GM12878 (cell line): Measurements from ENCODE around the gene NCKAP5.

ENCODE experiments used
- BHLHE40 ChIP-seq, 2 experiments: fragments of 450-650 bp in 1 of 2; IDR thresholded peaks; 2 replicates each; pipeline ENCODE4 v1.6.1; 2011 to 2017; ENCODE audit warnings: low read depth in 2 of 2, borderline replicate concordance in 1 of 2, improper control_type of control experiment in 1 of 2, low read length in 1 of 2, mild to moderate bottlenecking in 1 of 2
- CEBPB ChIP-seq, 2 experiments: fragments of 150-350 bp in 1 of 2; IDR thresholded peaks; 2 replicates each; pipeline ENCODE4 v1.6.1; 2012 to 2014; ENCODE audit warnings: low read depth in 2 of 2, low read length in 2 of 2, borderline replicate concordance in 1 of 2, inconsistent platforms in 1 of 2
- CTCF ChIP-seq, 3 experiments: IDR thresholded peaks in 2 of 3; conservative IDR thresholded peaks in 1 of 3; 2 replicates each; pipeline ENCODE4 v1.5.1; 2011; ENCODE audit warnings: low read depth in 3 of 3, low read length in 3 of 3, mild to moderate bottlenecking in 3 of 3, control low read depth in 2 of 3, moderate library complexity in 2 of 3, inconsistent platforms in 1 of 3, mixed read lengths in 1 of 3; ENCODE audit not compliant: control insufficient read depth in 2 of 3, insufficient read depth in 1 of 3; ENCODE audit errors: extremely low read depth in 1 of 3
- IRF3 ChIP-seq: fragments of 450-650 bp; IDR thresholded peaks from 2 replicates; pipeline ENCODE4 v1.6.1; 2014; ENCODE audit warnings: mild to moderate bottlenecking
- MXI1 ChIP-seq: fragments of 150-350 bp; IDR thresholded peaks from 2 replicates; pipeline ENCODE4 v1.6.1; 2011; ENCODE audit warnings: low read depth, mild to moderate bottlenecking, inconsistent platforms, low read length, improper control_type of control experiment
- MYC ChIP-seq: IDR thresholded peaks from 2 replicates; pipeline ENCODE4 v1.6.1; 2011; ENCODE audit warnings: mild to moderate bottlenecking, low read length, moderate library complexity, inconsistent platforms; ENCODE audit not compliant: insufficient read depth, insufficient replicate concordance, insufficient read length, severe bottlenecking
- POLR2A ChIP-seq: IDR thresholded peaks from 2 replicates; pipeline ENCODE4 v1.6.1; 2011; ENCODE audit warnings: low read depth, mild to moderate bottlenecking, low read length
- POLR2AphosphoS2 ChIP-seq: IDR thresholded peaks from 2 replicates; pipeline ENCODE4 v1.6.1; 2011; ENCODE audit warnings: low read depth, mild to moderate bottlenecking, low read length, improper control_type of control experiment, moderate library complexity
- RAD21 ChIP-seq: IDR thresholded peaks from 2 replicates; pipeline ENCODE4 v1.6.1; 2011; ENCODE audit warnings: mild to moderate bottlenecking, low read depth, low read length, moderate library complexity; ENCODE audit not compliant: insufficient read depth
- SMC3 ChIP-seq: IDR thresholded peaks from 2 replicates; pipeline ENCODE4 v1.6.1; 2011; ENCODE audit warnings: low read length, improper control_type of control experiment, borderline replicate concordance
- TAF1 ChIP-seq: IDR thresholded peaks from 2 replicates; pipeline ENCODE4 v1.6.1; 2011; ENCODE audit warnings: mild to moderate bottlenecking, low read depth, low read length, borderline replicate concordance
- USF2 ChIP-seq: IDR thresholded peaks from 2 replicates; pipeline ENCODE4 v1.6.1; 2011; ENCODE audit warnings: low read depth, low read length, improper control_type of control experiment, borderline replicate concordance

GRCh38 chr2:133304344-133304743, 263.9 kb downstream of the NCKAP5 start:
- TF ChIP-seq SMC3 (no peak), MYC (no peak), CEBPB (IDR thresholded peaks at IDR 0.05; ENCODE audit: borderline replicate concordance in 1 of 2, low read depth in 2 of 2, low read length in 2 of 2) (no peak), RAD21 (no peak), CTCF (IDR thresholded peaks at IDR 0.05 in 2 of 3, conservative IDR thresholded peaks at IDR 0.05 in 1 of 3; ENCODE audit: control insufficient read depth in 2 of 3, extremely low read depth in 1 of 3, insufficient read depth in 1 of 3, low read depth in 3 of 3, low read length in 3 of 3) (no peak), USF2 (no peak), TAF1 (no peak), IRF3 (no peak), MXI1 (no peak), BHLHE40 (IDR thresholded peaks at IDR 0.05; ENCODE audit: borderline replicate concordance in 1 of 2, low read depth in 2 of 2, low read length in 1 of 2) (no peak), POLR2A (no peak), POLR2AphosphoS2 (no peak)
